CD4-positive, alpha-beta T cell treated with Interleukin-21 for 1 hour (primary cell): ENCODE results near the gene ADAMTS3.

Source experiments
- DNase-seq: peaks from one replicate; pipeline ENCODE4 v3.0.0-alpha.2; 2020

ADAMTS3 gene

DNA sequence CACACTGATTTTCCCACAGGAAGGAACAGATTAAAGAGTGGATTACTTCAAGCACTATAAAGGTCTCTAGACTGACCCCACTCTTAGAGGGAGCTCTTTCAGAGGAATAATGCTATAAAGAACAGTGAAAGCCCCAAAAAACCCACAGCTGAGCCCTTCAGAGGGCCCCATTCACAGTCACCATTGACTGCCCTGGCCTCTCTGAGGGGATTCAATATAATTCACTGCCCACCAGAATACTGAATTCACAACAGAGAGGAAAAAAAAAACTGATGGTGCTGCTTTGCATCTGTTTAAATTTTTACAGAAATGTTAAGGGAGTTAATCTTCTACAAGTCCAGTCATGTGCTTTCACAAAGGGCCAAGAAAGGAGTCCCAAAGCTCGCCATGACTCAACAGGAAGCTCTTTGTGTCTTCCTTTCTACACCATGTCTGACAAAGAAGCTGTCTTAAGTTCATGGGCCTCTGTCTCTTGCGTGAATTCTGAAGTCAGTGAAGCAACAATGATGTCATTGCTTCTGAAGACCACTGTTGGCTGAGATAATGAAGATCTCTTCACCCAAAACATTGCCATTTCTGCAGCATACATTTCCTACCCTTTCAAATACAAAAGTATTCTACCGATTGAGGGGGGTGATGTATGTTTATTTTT lies 174.9 kb downstream of the ADAMTS3 start:
- no peak for DNase-seq

DNA sequence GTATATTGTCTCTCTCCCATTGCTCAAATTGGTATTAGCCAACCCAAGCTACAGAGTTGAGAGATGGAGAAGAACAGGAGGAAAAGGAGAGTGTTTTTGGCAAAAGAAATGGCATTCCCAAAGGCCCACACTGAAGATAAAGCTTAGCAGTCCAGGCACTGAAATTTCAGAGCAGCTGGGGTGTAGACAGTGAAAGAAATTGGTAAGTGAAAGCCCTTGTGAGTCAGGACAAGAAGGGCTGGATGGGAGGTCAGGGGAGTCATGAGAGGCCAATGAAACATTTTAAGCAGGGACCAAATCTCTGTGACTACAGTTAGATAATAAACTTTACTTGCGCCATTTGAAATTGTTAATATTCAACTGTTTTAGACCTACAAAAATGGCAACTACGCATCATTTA lies 177.7 kb downstream of the ADAMTS3 start:
- DNase-seq, result no peak

DNA sequence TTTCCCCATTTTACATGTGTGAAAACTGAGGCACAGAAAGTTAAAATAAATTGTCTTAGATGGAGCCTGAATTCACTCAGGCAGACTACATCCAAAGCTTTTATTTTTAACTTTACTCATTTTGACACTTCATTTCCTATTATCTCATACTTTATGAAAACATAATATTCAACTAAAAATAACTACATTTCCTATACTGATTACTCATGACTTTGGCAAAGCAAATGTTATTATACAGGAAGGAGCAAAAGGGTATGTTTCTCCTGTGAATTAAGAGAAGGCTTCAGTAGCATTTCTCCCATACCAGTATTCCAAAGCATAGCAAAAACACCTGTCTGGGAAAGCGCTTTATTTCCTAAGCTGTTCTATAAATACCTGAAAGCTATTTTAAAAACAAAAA lies 178.6 kb downstream of the ADAMTS3 start:
- no peak for DNase-seq

DNA sequence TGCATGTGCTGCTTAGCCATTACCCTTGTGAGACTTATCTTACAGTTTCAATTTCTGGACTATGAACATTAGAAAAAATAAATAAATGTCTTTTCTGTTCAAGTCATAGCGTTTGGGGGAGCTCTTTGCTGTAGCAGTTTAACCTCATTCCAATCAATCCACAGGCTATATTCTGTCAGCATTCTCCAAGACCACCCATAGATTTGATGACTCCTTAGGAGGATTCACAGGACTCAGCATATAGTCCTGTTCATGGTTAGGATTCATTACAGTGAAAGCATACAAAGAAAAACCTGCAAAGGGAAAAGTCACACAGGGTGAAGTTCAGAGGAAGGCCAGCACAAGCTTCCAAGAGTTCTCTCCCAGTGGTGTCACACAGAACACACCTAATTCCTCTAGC lies 180.5 kb downstream of the ADAMTS3 start:
- no peak for DNase-seq

DNA sequence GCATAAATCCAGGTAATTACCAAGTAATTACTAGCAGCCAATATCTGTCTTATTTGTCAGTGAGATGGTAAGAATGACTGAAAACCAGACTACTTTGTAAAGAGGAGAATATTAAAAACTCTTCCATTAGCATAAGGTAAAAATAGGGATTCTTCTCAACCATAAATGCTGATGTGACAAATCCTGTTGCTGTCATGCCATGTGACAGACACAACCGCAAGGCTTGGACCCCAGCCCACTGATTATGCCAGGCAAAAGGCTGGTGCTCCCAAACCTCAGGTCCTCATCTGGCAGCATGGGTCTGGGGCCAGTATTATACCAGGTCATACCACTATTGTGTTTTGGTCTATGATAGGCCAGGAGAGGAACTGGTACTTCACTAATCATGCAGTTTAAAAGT lies 181.1 kb downstream of the ADAMTS3 start:
- no peak for DNase-seq

DNA sequence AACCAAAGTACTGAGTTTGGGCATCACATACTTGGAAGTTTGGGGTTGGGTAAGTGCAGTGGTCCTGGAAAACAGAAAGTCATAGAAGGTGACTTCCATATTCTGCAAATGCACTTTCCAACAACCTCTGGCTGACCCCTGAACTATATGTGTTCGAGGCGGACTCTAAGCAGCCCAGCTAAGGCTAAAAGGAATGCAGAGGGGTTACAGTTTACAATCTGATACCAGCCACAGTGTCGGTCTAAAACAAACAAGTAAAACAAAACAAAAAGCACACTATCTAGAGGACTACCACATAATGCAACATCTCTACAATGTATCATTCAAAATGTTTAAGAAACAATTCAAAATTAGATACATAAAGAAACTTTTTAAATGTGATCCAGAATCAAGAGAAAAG lies 185.6 kb downstream of the ADAMTS3 start:
- no peak for DNase-seq

DNA sequence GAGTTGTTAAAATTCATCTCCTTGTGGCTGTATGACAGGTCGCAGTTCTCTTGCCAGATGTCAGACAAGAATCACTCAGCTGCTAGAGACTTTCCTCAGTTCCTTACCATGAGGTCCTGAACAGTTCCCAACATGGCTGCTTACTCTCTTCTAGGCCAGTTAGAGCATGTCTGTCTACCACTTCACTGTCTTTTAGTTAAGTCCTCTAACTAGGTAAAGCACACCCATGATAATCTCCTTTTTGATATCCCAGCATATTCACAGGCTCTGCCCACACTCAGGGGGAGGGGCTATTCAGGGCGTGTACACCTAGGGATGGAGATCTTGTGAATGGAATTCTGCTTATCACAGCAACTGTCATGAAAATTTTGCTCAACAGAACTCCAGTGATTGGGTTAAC lies 190.1 kb downstream of the ADAMTS3 start:
- DNase-seq, result no peak

DNA sequence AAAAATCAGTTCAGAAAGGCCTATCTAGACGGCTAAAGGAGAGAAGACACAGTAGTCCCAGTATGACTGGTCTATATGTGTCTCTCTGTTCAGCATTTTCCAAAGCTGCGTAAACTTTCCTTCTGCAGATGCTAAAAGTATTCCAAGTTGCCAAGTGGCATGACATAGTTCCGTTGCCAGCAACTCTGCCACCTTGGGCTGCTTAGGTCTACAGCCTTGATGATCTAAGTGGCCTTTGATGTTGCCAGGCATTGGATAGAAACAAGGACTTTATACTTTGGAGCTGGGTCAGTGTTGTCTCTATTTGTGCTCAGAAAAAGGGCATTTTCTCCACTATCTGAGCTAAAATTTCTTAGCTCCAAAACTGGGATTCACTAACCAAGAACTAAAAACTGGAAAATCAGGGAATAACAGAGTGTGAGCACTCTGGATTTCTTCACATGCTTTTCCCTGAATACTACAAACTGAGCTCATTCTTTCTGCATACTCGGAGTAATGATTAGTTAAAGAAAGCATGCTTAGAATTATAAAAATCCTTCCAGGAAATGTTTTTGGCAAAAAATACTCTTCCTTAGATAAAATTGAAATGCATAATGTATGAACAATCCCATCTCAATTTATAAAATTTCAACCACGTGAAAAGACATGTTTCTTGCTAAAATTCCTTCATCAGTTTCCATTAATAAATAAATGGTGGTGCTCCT lies 191.4 kb downstream of the ADAMTS3 start:
- DNase-seq, result no peak

DNA sequence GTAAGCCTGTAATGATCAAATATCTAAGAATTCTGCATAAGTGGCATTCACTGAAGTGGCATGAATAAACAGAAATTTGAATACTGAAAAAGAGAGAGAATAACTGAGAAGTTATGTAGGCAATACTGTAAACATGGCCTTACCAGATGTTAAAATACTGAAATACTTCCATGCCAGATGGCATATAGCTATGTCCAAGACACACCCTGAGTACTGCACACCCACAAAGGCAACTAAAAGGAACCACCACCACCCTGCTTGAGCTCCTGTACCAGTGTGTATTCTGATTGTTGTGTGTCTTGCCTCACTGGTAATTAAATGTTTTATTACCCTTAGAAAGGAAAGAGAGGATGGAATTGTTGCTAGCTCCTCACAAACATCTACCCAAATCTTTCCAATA lies 192.1 kb downstream of the ADAMTS3 start:
- no peak for DNase-seq

DNA sequence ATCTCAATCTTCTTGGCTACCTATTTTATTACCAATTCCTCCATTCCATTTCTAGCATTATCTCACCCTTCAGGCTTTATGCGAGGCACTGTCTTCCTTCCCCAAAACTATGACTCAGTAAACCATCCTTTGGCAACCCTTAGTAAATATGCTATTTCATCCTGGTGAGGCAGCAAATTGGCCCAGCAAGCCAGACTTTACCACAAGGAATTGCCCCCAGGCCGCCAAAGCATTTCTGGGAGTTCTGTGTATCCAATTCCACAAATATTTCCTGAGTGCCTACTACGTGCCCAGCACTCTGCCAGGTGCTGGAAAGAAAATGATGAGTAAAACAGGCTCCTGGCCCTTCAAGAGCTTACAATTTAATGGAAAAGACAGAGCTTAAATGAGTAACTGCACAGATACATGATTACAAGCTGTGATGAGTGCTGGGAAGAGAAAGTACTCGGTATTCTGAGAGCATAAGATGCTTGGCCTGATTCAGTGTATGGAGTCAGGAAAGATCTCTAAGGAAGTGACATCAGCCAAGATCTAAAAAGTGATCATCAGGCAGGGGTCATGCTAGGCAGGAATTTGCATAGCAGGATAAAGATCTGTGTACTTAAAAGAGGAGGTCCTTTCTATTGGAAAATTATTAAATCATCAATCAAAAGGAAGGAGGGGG lies 193.8 kb downstream of the ADAMTS3 start:
- no peak for DNase-seq

DNA sequence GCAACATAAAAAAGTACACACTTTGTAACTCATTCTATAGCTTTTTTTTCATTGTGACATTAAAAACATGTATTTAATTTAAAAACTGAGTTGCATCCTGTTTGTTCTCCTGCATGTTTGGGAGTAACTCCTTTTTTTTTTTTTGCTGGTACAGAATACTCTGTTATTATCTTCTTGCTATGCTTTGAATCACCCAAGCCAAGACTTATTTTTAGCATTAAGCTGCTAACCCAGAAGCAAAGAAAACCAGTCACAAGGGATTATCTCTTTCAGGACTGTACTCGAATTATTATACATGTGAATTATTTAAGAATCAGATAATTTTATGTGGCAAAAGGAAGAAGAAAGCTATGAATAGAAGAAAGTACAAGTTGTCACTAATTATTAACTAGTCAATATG lies 194.9 kb downstream of the ADAMTS3 start:
- DNase-seq, result no peak

DNA sequence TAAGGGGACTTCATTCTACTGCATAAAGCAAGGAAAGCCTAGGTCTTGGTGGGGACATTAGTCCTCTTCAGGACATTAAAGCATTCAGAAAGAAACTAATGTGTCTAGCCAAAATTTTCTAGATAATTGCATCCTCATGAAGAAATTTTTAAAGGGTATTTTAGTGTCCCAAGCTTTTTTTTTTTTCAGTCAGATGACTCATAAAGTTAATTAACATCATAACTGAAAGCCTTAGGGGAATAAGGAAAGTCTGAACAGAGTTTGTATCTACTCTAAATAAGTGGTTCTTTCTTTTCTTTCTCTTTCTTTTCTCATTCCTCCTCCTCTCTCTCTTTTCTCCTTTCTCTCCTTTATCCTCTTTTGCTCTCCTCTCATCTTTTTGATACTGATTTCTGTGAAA lies 202.4 kb downstream of the ADAMTS3 start:
- no peak for DNase-seq

DNA sequence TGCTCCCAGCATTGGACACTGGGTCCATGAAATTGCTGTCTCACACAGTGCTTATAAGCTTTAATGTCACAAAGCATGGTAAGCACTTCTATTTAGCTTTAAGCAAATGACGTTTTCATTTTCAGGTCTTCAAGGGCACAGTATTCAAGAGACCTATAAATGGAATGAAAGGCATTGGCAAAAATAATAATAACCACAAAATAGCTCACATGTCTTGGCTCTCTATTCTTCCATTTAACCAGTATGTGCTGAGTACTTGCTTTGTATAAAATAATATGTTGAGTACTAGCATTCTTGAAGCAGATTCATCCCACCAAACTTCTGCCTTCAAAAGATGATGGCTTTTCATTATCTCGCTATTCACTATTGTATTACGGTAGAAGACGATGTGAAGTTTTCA lies 203.0 kb downstream of the ADAMTS3 start:
- no peak for DNase-seq

DNA sequence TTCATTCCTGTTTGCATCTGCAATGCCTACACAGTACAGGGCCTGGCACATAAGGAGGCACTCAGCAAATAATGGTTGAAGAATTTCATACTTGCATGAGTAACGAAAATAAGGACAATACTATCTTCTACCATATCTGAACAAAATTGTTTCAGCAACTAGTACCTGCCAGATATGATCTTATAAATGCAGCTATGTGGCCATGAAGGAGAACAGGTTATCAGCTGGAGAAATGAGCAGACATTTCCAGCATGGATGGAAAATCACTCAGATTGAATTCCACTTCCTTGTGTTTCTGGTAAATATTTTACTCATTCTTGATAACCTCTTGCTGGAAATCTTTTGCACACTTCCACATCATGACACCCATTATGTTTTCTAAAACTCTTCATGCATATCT lies 204.0 kb downstream of the ADAMTS3 start:
- DNase-seq, result no peak

DNA sequence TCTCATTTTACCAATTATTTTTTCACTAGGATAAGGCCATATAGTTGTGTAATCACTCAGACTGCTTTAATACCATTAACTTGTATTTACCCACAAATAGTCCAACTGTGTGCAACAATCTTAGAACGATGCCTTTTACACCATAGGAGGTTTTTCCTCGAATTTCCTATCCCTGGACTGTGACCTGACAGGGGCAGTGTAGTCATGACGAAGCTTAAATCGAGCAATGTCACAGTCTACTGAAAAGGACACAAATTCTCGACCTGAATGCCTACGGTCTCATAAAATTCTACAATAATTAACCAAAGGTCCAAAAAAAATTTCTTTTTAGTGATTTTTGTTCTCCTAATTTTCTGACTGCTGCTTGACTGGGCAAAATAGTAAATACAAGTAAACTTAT lies 208.9 kb downstream of the ADAMTS3 start:
- DNase-seq, result no peak

DNA sequence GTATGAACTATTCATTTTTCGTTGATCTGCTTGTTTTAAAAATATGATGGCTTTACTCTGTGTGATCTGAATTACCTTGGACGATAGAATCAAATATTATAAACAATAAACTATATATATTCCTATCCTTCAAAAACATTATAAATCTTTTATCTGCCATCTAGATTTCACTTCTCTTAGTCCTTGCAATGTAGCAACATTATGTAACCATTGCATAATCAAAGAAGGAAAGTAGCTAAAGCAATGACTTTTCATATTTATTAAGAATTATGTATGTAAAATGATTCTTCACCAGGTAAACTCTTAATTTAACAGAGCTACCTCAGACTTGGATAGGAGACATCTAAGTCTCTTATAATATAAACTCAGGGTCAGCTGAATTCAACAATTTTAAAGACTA lies 210.5 kb downstream of the ADAMTS3 start:
- no peak for DNase-seq

DNA sequence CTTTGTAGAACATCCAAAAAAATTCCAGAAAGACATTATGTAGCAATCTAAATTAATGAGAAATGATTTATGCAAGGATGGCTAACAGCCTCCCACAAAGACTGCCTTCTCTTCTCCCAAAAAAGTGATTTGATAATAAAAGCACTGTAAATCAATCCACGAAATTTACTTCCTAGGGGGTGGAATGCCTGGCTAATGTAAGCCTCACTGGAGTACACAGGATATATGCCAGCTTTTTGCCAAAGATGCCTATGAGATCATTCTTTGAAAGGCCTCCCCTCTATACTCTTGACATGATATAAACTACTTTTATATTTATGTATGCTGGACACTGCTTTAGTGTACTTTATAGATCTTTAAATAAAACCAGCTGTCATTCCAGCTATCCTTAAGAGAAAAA lies 211.1 kb downstream of the ADAMTS3 start:
- no peak for DNase-seq

DNA sequence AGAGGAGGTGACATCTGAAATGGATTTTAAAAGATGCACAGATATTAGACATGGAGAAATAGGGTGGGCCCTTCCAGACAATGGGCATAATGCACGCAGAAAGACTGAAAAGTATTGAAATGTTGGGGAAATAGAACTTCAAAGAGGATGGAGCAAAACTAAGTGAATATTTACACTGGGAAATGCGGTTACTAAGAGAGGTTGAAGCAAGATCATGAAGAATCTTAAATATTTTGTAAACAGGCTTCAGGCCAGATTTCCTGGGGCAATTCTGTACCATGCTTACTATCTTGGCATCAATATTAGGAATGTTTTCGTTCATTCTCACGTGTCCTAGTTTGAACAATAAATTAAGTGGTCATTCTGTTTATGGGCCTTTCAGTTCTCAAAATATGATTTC lies 216.3 kb downstream of the ADAMTS3 start:
- no peak for DNase-seq

DNA sequence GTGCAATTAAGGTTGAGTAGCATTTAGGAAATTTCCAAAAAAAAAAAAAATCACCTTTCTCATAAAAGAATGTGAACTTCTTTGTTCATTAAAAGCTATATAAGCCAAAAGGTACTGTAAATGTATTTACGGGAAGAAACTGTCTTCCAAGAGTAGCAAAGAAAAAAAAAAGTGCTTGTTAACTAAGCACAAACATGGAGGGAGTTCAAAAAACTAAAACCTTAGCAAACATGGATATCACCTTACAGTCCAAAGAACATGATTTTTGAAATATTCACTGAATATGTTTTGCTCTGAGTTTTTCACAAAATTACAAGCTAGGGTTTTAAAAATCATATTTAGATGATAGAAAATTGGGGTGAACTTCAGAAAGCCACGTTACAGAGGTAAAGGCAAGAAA lies 217.5 kb downstream of the ADAMTS3 start:
- DNase-seq, result no peak

DNA sequence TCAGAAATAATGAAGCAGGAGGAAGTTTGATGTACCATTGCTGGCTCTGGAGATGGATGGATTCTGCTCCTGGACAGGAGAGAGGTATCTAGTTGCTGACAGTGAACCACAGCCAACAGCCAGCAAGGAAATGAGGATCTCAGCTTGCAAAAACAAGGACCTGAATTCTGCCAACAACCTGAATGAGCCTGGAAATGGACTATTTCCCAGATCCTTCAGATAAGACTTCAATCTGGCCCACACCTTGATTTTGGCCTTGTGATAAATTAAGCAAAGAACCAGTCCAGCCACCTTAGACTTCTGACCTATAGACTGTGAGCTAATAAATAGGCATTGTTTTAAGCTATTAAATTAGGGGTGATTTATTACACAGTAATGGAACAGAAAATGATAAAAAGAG lies 220.3 kb downstream of the ADAMTS3 start:
- no peak for DNase-seq

DNA sequence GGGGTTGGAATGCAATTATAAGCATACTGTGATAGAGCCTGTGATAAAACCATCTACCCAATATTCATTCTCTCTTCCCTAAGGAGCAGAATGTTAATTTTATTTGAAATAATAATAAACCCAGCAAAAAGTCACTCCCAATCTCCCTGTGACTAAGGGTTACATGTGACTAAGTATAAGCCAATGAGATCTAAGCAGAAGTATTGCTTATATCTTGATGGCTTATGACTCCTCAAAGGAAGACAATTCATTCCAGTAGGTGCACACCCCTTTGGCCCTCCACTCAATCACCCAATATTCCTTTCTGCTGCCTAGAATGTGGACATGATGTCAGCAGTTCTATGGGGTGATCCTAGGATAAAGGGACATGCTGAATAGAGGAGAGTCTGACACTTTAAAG lies 224.6 kb downstream of the ADAMTS3 start:
- no peak for DNase-seq

DNA sequence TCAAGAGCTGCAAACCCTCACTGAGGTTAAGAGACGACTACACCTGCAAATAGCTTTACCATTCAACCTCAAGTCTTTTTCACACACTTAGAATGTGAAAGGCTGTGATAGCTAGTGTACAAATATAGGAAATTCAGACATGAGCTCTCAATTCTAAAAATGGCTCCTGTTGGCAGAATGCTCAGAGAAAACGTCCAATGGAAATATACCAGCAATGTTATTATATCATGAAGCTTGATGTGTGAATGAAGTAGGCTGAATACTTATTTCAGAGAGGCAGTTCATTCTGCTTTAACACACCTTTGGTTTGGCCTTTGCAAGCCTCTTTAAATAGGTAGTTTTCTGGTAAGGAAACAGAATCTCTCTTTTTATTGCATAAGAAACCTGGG lies 227.6 kb downstream of the ADAMTS3 start:
- no peak for DNase-seq

DNA sequence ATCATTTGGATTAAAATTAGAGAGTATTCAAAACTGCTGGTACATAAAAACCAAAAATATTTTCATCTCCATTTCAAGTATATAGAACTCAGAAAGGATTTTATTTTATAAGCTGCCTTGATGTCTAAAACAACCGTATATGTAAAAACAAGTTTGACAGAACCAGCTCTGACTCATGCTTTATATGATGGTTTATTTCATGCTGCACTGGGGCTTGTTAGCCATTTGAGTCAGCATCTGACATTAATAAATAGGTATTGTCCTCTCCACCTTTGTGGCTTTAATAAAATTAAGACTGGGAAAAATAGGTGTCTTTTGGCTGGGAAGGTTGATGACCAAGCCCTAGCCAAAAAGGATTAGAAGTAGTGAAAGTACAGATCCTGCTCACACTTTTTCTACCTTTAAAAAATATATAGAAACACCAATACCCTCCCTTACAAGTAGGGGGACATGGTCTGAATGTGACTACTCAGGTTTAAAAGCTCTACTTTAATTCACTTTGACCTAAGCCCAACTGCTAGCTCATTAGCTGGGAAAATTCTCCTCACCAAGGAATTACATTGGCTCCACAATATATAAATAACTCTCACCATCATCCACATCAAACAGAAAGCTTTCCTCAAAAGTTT lies 228.1 kb downstream of the ADAMTS3 start:
- no peak for DNase-seq

DNA sequence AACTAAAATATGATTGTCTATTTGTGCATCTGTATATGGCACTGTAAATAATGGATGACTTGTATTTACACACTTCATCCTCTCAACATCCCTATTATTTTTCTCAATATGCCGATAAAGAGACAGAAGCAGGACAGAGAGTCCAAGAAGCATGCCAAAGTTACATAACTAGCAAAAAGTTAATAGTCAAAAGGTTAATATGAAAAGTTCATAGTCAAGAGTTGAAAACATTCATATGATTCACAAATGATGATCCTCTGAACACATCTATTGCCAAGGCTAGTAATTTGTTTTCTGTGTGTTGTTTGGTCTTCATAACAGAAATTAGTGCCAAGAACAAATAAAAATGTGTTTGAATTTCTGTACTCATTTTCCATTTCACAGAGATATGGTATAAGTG lies 231.0 kb downstream of the ADAMTS3 start:
- DNase-seq, result no peak
